Measurements from ENCODE around the gene FKBP6.

- no peak for TF ChIP-seq CTCF (IDR thresholded peaks at IDR 0.05)
- no peak for TF ChIP-seq POLR2A (IDR thresholded peaks at IDR 0.05)
Measured at GRCh38 chr7:73359306-73359705, 31.3 kb downstream of the FKBP6 start.
